Lower leg skin (tissue), 4 donors: Measurements from ENCODE around the gene NFASC. TPM values are rescaled to one million over a fixed set of nuclear protein-coding genes. Genes with fewer than 3 reads are reported as not detected.

Experiments
- DNase-seq, 2 donors: peaks; one replicate each; pipeline ENCODE4 v3.0.0-alpha.2; 2019; ENCODE audit warnings: low spot score in 2 of 2
- H3K4me3 ChIP-seq: fragments of 200-600 bp; sonication (generic); 2 replicates; pipeline ENCODE4 v1.5.1; 2017; ENCODE audit warnings: mild to moderate bottlenecking, low read depth; ENCODE audit not compliant: poor library complexity, severe bottlenecking
- CTCF ChIP-seq, 3 donors: fragments of 450-650 bp; IDR thresholded peaks; one replicate each; pipeline ENCODE4 v1.5.1; 2016; ENCODE audit warnings: antibody characterized with exemption in 3 of 3, mild to moderate bottlenecking in 3 of 3, moderate library complexity in 2 of 3
- POLR2A ChIP-seq, 2 donors: fragments of 450-650 bp; IDR thresholded peaks; one replicate each; pipeline ENCODE4 v1.6.1; 2016 to 2017; ENCODE audit warnings: antibody characterized with exemption in 2 of 2, mild to moderate bottlenecking in 1 of 2, moderate library complexity in 1 of 2
- WGBS, 2 donors: methylation state at CpG; one replicate each; pipeline ENCODE4 v1.1.5; 2018; 5-methylcytosine and 5-hydroxymethylcytosine counted together
- intact Hi-C: fragments of 100-400 bp; cut with DNase I; formaldehyde crosslinking; loops from one replicate; pipeline ENCODE4 v1.15.0; 2023; ENCODE audit warnings: low total_unique reads
- total RNA-seq, 4 donors: library from RNA; depleted of rRNA; stranded (reverse); fragments of >200 nt; gene quantifications; one replicate each; pipeline ENCODE4 v1.1.0, GENCODE V29; 2016

The NFASC gene
- total RNA-seq, 4 donors from 2014 or later: 10.2 to 17.2 (median 14.2) TPM

- no peak overlapping the region for H3K4me3 ChIP-seq
- 76 to 81% methylated on average over 10 of the region's 10 CpGs for WGBS, 2 donors
- no peak for TF ChIP-seq CTCF (IDR thresholded peaks at IDR 0.05)
- no peak for TF ChIP-seq POLR2A (IDR thresholded peaks at IDR 0.05)
- DNase-seq: no peak
- intact Hi-C loops: no loop called here
Observed at GRCh38 chr1:205014783-205015182, 144.1 kb downstream of the NFASC start.

DNA sequence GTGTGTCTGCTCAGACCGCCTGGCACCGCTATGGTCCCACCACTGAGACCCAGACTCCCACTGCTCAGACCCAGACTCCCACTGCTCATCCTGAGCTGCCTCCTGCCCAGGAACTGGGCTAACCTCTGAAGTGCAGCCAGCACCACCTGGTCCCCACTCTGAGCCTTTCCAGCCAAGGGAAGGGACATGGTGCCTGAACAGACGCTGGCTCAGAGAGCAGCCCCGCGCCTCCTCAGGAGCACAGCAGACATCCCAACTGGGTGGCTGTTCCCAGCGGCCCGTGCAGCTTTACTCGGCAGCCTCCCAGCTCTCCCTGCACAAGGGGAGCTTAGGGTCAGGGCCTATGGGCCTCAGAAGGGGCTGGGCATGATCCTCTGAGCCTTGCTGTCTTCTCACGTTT is 144.6 kb downstream of the NFASC start:
- no peak for TF ChIP-seq POLR2A (IDR thresholded peaks at IDR 0.05)
- no peak overlapping the region for H3K4me3 ChIP-seq
- no peak for DNase-seq
- intact Hi-C loops: no loop called here
- WGBS, 2 donors: 76 to 90% methylated on average over 7 to 9 of the region's 9 CpGs

DNA sequence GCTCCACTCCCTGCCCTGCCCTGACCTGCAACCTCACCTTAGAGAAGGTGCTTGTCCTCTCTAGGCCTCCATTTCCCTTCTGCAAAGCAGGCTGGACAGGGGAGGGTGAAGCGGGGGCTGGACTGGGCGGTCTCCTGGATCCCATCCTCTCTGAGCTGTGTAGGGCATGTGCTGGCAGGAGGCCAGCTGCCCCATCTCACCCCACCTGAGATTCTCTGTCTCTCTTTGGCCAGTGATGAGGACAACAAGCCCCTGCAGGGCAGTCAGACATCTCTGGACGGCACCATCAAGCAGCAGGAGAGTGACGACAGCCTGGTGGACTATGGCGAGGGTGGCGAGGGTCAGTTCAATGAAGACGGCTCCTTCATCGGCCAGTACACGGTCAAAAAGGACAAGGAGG is 145.4 kb downstream of the NFASC start:
- 94 to 96% methylated on average over 9 of the region's 9 CpGs for WGBS, 2 donors
- TF ChIP-seq POLR2A (IDR thresholded peaks at IDR 0.05) (no peak), CTCF (IDR thresholded peaks at IDR 0.05) (no peak)
- intact Hi-C loops: no loop called here

DNA sequence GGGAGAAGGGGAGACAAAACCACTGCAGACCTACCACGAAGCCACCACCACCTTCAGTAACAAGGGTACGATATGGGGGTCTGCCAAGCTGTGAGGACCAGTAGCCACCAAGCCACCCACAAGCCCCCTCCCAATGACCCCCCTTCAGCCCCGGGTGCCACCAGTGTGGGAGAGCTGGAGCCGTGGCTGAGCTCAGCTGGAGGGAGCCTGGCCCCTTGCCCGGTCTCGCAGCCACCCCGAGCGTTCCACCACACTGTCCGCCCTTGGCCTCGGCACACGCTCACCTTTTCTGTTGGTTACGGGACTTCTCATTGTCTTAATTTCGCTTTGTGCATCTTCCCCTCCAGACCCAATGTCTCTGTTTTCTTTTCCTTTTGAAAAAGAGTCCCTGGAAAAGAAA is 145.9 kb downstream of the NFASC start:
- 91 to 93% methylated on average over 13 of the region's 13 CpGs for WGBS, 2 donors
- TF ChIP-seq CTCF (IDR thresholded peaks at IDR 0.05) (no peak), POLR2A (IDR thresholded peaks at IDR 0.05) (no peak)
- intact Hi-C loops: no loop called here
- DNase-seq: no peak
- H3K4me3 ChIP-seq: no peak overlapping the region

More for the DNA sequence above, 145.4 kb downstream of the NFASC start:
- DNase-seq: no peak
- no peak overlapping the region for H3K4me3 ChIP-seq

DNA sequence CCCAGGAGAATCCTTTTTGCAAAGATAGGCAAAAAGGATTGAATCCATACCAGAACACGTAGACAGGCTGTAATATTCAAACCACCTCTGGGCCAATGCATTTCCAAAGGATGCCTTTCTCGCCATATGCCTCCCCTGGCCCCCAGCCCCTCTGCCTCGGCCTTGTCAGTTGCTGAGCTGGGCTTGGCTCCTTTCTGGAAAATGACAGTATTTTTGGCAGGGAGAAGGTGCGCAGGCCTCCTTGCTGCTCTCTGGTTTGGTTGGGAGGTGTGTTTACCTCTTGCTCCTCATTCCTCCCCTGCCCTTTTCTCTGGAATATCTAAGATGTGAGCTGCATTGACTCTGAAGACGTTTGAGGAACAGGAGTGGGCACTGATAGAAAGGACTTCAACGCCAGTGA is 146.3 kb downstream of the NFASC start:
- TF ChIP-seq CTCF (IDR thresholded peaks at IDR 0.05) (no peak), POLR2A (IDR thresholded peaks at IDR 0.05) (no peak)
- intact Hi-C loops: no loop called here
- no peak overlapping the region for H3K4me3 ChIP-seq
- no peak for DNase-seq
- WGBS, 2 donors: 82 to 87% methylated on average over 6 of the region's 6 CpGs

- DNase-seq: no peak
- H3K4me3 ChIP-seq: no peak overlapping the region
- WGBS, 2 donors: 82 to 95% methylated on average over 6 to 7 of the region's 7 CpGs
- intact Hi-C loops: no loop called here
- no peak for TF ChIP-seq POLR2A (IDR thresholded peaks at IDR 0.05)
- no peak for TF ChIP-seq CTCF (IDR thresholded peaks at IDR 0.05)
Observed at GRCh38 chr1:205017766-205018165, 147.1 kb downstream of the NFASC start.
